AG09319 (cell line): ENCODE data around the gene LZTS3.
"Not testable (repeated sequence)": the region's sequence is repeated elsewhere in the genome, so short reads cannot be mapped to it uniquely, and the experiment has no call there.

Experiments used
- DNase-seq: peaks from one replicate; pipeline ENCODE4 v3.0.0-alpha.2; 2010; ENCODE audit warnings: low read depth; ENCODE audit errors: extremely low read depth
- TF ChIP-seq, protein P1 (sequence below): IDR thresholded peaks from 2 replicates; pipeline ENCODE4 v1.5.1; 2011; ENCODE audit warnings: low read depth, mild to moderate bottlenecking, inconsistent platforms, low read length, moderate library complexity

LZTS3 gene

DNA sequence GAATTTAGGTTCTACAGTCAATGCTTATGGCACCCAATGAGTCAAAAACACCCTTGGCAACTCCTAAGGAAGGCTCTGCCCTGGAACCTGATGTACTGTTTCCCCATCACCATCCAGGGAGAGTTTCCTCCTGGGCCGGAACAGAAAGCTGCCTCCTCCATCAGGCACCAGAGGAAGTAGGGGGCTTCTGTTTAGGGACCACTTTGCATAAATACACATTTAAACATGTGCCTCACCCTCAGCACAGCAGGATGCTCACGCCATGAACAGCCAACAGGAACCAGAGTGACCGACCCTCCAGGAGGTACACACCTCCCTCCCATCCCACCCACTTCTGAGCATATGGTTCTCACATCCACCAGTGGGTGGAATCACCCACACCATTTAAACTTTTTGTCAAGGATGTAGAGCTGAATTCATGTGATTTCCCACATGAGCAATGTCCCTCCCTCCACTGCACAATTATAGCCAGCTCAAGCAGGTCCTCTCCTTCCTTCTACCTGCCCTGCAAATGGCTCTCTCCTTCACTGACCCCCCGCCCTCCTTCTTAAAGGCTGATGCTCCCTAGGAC is 16.3 kb upstream of the LZTS3 start:
- TF ChIP-seq, protein P1, sequence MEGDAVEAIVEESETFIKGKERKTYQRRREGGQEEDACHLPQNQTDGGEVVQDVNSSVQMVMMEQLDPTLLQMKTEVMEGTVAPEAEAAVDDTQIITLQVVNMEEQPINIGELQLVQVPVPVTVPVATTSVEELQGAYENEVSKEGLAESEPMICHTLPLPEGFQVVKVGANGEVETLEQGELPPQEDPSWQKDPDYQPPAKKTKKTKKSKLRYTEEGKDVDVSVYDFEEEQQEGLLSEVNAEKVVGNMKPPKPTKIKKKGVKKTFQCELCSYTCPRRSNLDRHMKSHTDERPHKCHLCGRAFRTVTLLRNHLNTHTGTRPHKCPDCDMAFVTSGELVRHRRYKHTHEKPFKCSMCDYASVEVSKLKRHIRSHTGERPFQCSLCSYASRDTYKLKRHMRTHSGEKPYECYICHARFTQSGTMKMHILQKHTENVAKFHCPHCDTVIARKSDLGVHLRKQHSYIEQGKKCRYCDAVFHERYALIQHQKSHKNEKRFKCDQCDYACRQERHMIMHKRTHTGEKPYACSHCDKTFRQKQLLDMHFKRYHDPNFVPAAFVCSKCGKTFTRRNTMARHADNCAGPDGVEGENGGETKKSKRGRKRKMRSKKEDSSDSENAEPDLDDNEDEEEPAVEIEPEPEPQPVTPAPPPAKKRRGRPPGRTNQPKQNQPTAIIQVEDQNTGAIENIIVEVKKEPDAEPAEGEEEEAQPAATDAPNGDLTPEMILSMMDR = no peak
- no peak for DNase-seq

DNA sequence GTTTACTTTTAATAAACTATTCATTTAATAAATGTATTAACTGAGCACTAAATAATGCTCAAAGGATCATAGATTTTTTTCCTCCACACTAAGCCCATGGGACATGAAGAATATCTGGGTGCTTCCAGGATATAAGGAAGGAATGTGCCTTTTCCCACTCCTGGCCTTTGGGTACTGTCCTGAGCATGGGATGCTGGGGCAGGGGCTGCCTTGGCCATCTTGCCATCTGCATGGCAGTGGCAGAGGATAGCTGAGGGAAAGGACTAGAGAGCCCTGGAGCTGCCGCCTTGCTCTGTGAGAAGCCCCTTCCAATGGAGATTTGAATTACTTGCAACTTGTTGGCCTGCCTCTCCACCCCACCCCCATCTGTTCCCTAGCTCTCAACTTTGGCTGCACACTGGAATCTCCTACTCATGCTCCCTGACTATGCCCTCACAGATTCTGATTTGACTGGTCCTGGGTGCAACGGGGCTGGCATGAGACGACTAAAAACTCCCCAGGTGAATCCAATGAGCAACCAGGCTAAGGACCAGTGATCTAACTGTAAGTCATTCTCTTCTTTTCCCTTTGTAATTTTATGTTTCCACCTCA is 15.6 kb upstream of the LZTS3 start:
- no peak for DNase-seq
- TF ChIP-seq, protein P1 = no peak

DNA sequence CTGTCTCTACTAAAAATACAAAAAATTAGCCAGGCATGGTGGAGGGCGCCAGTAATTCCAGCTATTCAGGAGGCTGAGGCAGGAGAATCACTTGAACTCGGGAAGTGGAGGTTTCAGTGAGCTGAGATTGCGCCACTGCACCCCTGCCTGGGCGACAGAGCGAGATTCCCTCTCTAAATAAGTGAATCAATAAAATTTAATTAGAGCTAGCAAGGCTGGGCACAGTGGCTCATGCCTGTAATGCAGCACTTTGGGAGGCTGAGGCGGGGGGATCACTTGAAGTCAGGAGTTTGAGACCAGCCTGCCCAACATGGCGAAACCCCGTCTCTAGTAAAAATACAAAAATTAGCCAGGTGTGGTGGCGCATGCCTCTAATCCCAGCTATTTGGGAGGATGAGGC is 14.5 kb upstream of the LZTS3 start:
- not testable (repeated sequence) for DNase-seq

DNA sequence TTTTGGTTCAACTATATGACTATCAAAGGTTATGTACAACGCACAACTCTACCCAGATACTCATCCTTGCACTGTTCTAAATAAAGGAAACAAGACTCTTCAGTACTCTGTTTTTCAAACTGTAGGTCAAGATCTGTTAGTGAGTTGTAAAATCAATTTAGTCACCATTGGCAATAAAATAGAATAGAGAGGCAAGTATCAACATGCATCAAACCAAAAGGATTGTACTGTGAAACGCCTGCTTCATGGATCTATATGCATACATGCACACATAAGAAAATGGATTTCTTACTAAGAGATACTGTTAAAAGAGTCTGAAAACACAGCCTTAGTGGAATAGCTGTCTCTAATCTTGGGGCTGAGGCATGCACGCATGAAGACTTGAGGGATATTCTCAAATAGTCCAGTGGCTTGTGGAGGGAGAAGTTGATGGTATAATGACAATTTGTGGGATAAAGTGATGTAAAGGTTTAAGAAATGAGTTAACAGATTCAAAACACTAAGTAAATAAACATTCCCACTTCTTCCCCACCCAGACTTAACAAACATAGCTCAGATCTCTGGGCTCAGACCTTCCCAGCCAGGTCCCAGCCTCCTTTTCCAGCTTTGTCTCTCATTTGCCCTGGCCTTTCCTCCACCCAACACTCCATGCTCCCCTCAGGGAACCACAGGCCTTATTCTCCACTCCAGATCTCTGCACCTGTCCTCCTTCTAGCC is 10.7 kb upstream of the LZTS3 start:
- TF ChIP-seq, protein P1 = no peak
- DNase-seq = no peak

DNA sequence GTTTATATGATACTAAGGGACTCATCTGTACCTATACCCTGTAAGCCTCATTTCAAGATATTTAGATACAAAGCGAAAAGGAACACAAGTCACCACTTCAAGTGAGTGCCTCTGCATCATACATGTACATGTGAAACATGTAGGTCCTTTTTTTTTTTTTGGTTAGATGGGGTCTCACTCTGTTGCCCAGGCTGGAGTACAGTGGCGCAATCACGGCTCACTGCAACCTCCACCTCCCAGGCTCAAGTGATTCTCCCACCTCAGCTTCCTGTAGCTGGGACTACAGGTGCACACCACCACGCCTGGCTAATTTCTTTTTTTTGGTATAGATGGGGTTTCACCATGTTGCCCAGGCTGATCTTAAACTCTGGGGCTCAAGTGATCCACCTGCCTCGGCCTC is 9.1 kb upstream of the LZTS3 start:
- DNase-seq = not testable (repeated sequence)

DNA sequence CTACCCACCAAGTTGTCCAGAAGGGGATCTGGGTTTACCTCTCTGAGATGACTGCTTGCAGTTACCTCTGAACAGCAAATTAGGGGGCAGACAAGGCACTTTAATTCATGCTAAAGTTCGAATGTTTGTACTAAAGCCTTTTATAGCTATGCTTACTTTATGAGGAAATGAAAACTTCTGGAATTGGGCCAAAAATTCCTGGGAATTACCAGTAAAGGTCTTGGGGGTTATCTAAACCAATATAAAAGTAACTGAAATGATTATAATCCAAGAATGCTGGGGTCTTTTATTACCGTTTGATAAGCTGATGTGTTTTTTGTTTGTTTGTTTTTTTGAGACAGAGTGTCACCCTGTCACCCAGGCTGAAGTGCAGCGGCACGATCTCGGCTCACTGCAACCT is 7.9 kb upstream of the LZTS3 start:
- TF ChIP-seq, protein P1 = no peak
- no peak for DNase-seq

DNA sequence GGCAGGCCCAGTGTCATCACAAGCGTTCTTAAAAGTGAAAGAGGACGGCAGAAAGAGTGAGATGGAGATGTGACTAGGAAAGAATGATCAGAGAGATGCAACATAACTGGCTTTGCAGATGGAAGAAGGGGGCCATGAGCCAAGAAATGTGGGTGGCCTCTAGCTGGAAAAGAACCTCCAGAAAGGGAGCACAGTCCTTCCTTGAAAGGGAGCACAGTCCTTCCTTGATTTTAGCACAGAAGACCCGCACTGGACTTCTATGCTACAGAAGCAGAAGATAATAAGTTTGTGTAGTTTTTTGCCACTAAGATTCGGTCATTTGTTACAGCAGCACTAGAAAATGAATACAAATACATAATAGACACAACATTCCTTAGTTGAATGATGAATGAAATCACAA is 7.0 kb upstream of the LZTS3 start:
- no peak for DNase-seq
- TF ChIP-seq, protein P1 = no peak

DNA sequence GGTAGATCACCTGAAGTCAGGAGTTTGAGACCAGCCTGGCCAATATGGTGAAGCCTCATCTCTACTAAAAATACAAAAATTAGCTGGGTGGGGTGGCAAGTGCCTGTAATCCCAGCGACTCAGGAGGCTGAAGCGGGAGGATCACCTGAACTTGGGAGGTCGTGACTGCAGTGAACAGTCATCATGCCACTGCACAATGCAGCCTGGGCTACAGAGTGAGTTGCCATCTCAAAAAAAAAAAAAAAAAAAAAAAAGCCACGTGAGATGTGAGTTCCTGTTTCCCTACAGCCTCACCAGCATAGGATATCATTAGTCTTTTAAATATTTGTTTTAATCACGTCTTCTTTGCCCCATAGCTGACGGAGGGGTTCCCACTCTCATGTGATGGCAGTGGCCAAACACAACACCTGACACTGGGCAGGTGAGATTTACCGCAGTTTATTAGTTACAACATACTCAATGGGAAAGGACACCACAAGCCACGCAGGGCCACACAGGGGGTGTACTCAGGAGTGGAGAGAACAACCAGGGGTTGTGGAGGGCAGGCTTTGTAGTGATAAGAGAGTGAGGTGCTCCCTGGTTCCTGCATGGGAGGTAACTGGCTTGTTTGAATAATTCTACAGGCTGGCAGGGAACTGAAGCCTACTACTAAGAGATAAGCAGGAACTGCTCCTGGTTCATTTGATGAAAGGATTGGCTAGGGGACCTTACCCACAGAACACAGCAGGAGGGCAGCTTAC is 4.6 kb upstream of the LZTS3 start:
- DNase-seq = no peak
- TF ChIP-seq, protein P1 = no peak
